Thymus (tissue), 11 donors: Measurements from ENCODE around the gene NEURL4. TPM values are rescaled to one million over a fixed set of nuclear protein-coding genes. Genes with fewer than 3 reads are reported as not detected.
A peak's percentile ranks its signal among the peaks of the same experiment; 100 is the strongest.

Source experiments
- DNase-seq, 9 donors: peaks; one replicate each; pipeline ENCODE4 v3.0.0-alpha.2; 2013; ENCODE audit warnings: low spot score in 9 of 9, low read depth in 6 of 9, missing footprints in 1 of 9
- H3K27ac ChIP-seq, 2 donors: one replicate each; pipeline ENCODE4 v1.5.1; 2013; ENCODE audit warnings: control low read depth in 1 of 2, low read depth in 1 of 2, low read length in 1 of 2, mild to moderate bottlenecking in 1 of 2, moderate library complexity in 1 of 2
- H3K27me3 ChIP-seq, 2 donors: one replicate each; pipeline ENCODE4 v1.5.1; 2013; ENCODE audit warnings: low read length in 1 of 2; ENCODE audit not compliant: control insufficient read depth in 2 of 2, insufficient read depth in 1 of 2
- H3K36me3 ChIP-seq, 2 donors: one replicate each; pipeline ENCODE4 v1.5.1; 2013; ENCODE audit warnings: low read length in 1 of 2, mild to moderate bottlenecking in 1 of 2, moderate library complexity in 1 of 2; ENCODE audit not compliant: control insufficient read depth in 2 of 2, insufficient read depth in 2 of 2
- H3K4me1 ChIP-seq, 2 donors: one replicate each; pipeline ENCODE4 v1.5.1; 2013; ENCODE audit warnings: low read length in 2 of 2; ENCODE audit not compliant: control insufficient read depth in 2 of 2, insufficient read depth in 2 of 2
- H3K4me3 ChIP-seq, 2 donors: one replicate each; pipeline ENCODE4 v1.5.1; 2013; ENCODE audit warnings: low read length in 2 of 2, control low read depth in 1 of 2, mild to moderate bottlenecking in 1 of 2
- H3K9me3 ChIP-seq, 2 donors: one replicate each; pipeline ENCODE4 v1.5.1; 2013; ENCODE audit warnings: low read length in 1 of 2, mild to moderate bottlenecking in 1 of 2; ENCODE audit not compliant: control insufficient read depth in 2 of 2, insufficient read depth in 1 of 2
- WGBS: extraction: QIAGEN DNeasy Blood & Tissue Kit; methylation state at CpG from one replicate; pipeline ENCODE4 v1.1.7; 2013; 5-methylcytosine and 5-hydroxymethylcytosine counted together
- polyA plus RNA-seq: library from polyadenylated mRNA; stranded (reverse); fragments of 200-250 nt; gene quantifications from one replicate; pipeline ENCODE4 v1.2.3, GENCODE V29; 2013
- total RNA-seq: library from RNA; stranded (reverse); fragments of 120-200 nt; gene quantifications from one replicate; pipeline ENCODE4 v1.2.4, GENCODE V29; 2013
- donor health status: healthy.

The NEURL4 gene
- total and polyA plus RNA-seq, 2 donors, result 12.3 to 39.6 TPM

DNA sequence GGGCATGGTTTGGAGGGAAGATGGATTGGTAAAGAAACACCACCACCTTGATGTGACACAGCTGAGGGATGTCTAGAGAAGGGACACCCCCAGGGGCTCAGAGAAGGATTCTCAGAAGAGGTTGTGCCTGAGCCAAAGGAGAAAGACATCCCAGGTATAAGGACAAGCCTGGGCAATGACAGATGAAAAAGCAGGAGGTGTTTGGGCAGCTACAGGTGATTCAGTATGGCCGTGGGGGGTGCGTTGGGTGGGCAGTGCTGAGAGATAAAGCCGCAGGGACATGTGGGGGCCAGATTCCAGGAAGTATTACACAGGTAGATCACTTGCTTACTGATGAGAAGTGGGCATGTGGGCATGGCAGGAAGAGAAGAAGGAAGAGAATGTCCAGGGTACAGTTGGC is 32.8 kb upstream of the NEURL4 start:
- Histone ChIP-seq H3K4me1 (no peaks in the 10 kb centered on the region), H3K4me3 (no peak overlapping the region), H3K27ac (no peak overlapping the region), H3K27me3 (peaks cover 0 to 6% of the 10 kb centered on the region in 2 donors), H3K36me3 (no peaks in the 10 kb centered on the region), H3K9me3 (no peaks in the 10 kb centered on the region)
- no peak for DNase-seq
- 85% methylated on average over 3 of the region's 3 CpGs for WGBS

DNA sequence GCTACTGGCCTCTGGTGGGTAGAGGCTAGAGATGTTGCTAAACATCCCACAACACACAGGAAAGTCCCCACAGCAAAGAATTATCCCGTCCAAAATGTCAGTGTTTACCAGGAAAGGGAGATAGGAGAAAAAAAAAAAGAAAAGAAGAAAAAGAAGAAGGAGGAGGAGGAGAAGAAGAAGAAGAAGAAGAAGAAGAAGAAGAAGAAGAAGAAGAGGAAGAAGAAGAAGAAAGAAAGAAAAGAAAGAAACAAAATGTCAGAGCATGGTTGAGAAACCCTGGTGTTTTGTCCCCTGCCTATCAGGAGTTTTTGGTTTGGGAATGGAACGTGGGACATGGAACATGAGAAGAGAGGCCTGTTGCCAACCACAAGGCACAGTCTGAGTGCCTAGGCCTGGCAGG is 28.2 kb upstream of the NEURL4 start:
- WGBS, result 97% methylated on average over 2 of the region's 2 CpGs

GRCh38 chr17:7356756-7357155 is 27.6 kb upstream of the NEURL4 start:
- no peak for DNase-seq
- Histone ChIP-seq H3K27ac (no peak overlapping the region), H3K27me3 (peaks cover 0 to 11% of the 10 kb centered on the region in 2 donors), H3K36me3 (peaks cover 0 to 5% of the 10 kb centered on the region in 2 donors), H3K4me3 (no peak overlapping the region), H3K4me1 (peaks cover 5 to 20% of the 10 kb centered on the region in 2 donors), H3K9me3 (no peaks in the 10 kb centered on the region)
- 90% methylated on average over 8 of the region's 8 CpGs for WGBS

More for the DNA sequence above, 28.2 kb upstream of the NEURL4 start:
- DNase-seq, result no peak
- Histone ChIP-seq H3K4me3 (no peak overlapping the region), H3K9me3 (no peaks in the 10 kb centered on the region), H3K27me3 (peaks cover 0 to 14% of the 10 kb centered on the region in 2 donors), H3K27ac (no peak overlapping the region), H3K36me3 (peaks cover 0 to 5% of the 10 kb centered on the region in 2 donors), H3K4me1 (peaks cover 3 to 15% of the 10 kb centered on the region in 2 donors)

GRCh38 chr17:7356072-7356549 is 27.0 kb upstream of the NEURL4 start:
- no peaks in the 10 kb centered on the region for H3K9me3 ChIP-seq

GRCh38 chr17:7355573-7355972 is 26.4 kb upstream of the NEURL4 start:
- Histone ChIP-seq H3K27ac (no peak overlapping the region), H3K4me3 (no peak overlapping the region), H3K27me3 (peaks cover 0 to 11% of the 10 kb centered on the region in 2 donors), H3K36me3 (peaks cover 3 to 12% of the 10 kb centered on the region in 2 donors), H3K9me3 (no peaks in the 10 kb centered on the region), H3K4me1 (peaks cover 11 to 24% of the 10 kb centered on the region in 2 donors)
- 92% methylated on average over 8 of the region's 8 CpGs for WGBS
- DNase-seq, result no peak

More at GRCh38 chr17:7356072-7356549, 27.0 kb upstream of the NEURL4 start:
- 14% methylated on average over 12 of the region's 12 CpGs for whole genome bisulfite sequencing
- Histone ChIP-seq H3K27me3 (peaks cover 0 to 11% of the 10 kb centered on the region in 2 donors), H3K36me3 (peaks cover 0 to 8% of the 10 kb centered on the region in 2 donors), H3K4me1 (peaks cover 11 to 23% of the 10 kb centered on the region in 2 donors), H3K4me3 (no peak overlapping the region), H3K27ac (no peak overlapping the region)
- DNase-seq, result peak; percentile 60 to 92 (median 79)

DNA sequence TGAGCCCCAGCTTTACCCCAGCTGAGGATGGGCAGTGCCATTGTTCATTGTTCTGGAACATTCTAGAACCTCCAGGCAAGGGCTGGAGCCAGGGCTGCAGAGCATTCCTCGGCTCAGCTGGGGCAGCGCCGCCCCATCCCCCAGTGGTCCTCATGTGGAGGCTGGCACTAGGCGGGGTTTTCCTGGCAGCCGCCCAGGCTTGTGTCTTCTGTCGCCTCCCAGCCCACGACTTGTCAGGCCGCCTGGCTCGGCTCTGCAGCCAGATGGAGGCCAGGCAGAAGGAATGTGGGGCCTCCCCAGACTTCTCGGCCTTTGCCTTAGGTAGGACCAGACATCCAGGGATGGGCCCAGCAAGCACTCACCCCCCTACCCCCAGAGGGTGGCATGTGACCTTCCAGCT is 25.9 kb upstream of the NEURL4 start, which contains the start of gene TMEM95:
Gene TMEM95 (plus strand): TSS at position 104 of the 400 bp plus-strand sequence. CDS start 49 bp downstream, at position 153.
- no peak for DNase-seq
- H3K9me3 ChIP-seq, result no peaks in the 10 kb centered on the region
- H3K27ac ChIP-seq, result no peak within 1 kb of the TSS
- no peak within 1 kb of the TSS for H3K4me3 ChIP-seq
- 91% methylated on average over 10 of the region's 10 CpGs for WGBS
- peaks cover 0 to 11% of the 10 kb centered on the region in 2 donors for H3K27me3 ChIP-seq
- peaks cover 8 to 12% of the 10 kb centered on the region in 2 donors for H3K36me3 ChIP-seq
- H3K4me1 ChIP-seq, result peaks cover 11 to 24% of the 10 kb centered on the region in 2 donors

- no peak for DNase-seq
- no peak overlapping the region for H3K4me3 ChIP-seq
Observed at GRCh38 chr17:7354262-7354843, 25.2 kb upstream of the NEURL4 start.

DNA sequence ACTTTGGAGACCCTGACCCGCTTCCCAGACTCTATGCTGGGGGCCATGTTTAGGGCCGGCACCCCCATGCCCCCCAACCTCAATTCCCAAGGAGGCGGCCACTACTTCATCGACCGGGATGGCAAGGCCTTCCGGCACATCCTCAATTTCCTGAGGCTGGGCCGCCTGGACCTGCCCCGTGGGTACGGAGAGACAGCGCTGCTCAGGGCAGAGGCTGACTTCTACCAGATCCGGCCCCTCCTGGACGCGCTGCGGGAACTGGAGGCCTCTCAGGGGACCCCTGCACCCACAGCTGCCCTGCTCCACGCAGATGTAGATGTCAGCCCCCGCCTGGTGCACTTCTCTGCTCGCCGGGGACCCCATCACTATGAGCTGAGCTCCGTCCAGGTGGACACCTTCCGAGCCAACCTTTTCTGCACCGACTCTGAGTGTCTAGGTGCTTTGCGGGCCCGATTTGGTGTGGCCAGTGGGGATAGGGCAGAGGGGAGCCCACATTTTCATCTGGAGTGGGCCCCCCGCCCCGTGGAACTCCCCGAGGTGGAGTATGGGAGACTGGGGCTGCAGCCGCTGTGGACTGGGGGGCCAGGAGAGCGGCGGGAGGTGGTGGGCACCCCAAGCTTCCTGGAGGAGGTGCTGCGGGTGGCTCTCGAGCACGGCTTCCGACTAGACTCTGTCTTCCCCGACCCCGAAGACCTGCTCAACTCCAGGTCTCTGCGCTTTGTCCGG is 23.9 kb upstream of the NEURL4 start:
- Histone ChIP-seq H3K4me1 (peaks cover 11 to 30% of the 10 kb centered on the region in 2 donors), H3K36me3 (peaks cover 21 to 29% of the 10 kb centered on the region in 2 donors), H3K27me3 (peaks cover 0 to 11% of the 10 kb centered on the region in 2 donors), H3K9me3 (no peaks in the 10 kb centered on the region), H3K27ac (no peak overlapping the region), H3K4me3 (no peak overlapping the region)
- DNase-seq, result no peak
- WGBS, result 97% methylated on average over 37 of the region's 37 CpGs

More at GRCh38 chr17:7354262-7354843, 25.2 kb upstream of the NEURL4 start:
- Histone ChIP-seq H3K4me1 (peaks cover 11 to 30% of the 10 kb centered on the region in 2 donors), H3K27me3 (peaks cover 0 to 11% of the 10 kb centered on the region in 2 donors), H3K36me3 (peaks cover 12 to 17% of the 10 kb centered on the region in 2 donors), H3K27ac (no peak overlapping the region), H3K9me3 (no peaks in the 10 kb centered on the region)
- 97% methylated on average over 9 of the region's 9 CpGs for WGBS

GRCh38 chr17:7352503-7352889 is 23.4 kb upstream of the NEURL4 start:
- Histone ChIP-seq H3K4me3 (peak overlapping the region; percentile 46 to 62), H3K36me3 (peaks cover 27 to 35% of the 10 kb centered on the region in 2 donors), H3K27me3 (peaks cover 0 to 11% of the 10 kb centered on the region in 2 donors), H3K9me3 (no peaks in the 10 kb centered on the region), H3K27ac (peak overlapping the region in 1 of 2 donors; percentile 83), H3K4me1 (peaks cover 11 to 30% of the 10 kb centered on the region in 2 donors)
- no peak for DNase-seq
- WGBS, result 57% methylated on average over 10 of the region's 10 CpGs
